ENCODE measurements around the gene COBLL1.

Gene COBLL1

DNA sequence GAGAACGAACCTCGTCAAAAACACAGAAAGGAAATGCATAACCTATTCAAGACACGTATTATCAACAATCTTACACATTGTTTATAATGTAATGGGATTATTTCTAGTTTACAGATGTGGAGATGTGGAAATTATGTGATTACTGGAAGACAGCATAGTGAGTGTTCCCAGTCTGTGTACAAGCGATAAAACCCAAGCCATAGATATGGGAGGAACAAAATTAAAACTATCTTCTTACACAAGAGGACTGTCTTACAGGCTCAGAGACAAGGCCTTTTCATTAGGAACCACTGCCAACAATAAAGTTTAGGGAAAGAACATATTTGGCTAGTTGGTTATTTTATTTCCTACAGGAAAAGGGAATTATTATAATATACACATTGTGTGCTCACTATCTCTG is 20.3 kb downstream of the COBLL1 start:
- no peak for DNase-seq (ENCODE audit: low read depth in 2 of 2)

DNA sequence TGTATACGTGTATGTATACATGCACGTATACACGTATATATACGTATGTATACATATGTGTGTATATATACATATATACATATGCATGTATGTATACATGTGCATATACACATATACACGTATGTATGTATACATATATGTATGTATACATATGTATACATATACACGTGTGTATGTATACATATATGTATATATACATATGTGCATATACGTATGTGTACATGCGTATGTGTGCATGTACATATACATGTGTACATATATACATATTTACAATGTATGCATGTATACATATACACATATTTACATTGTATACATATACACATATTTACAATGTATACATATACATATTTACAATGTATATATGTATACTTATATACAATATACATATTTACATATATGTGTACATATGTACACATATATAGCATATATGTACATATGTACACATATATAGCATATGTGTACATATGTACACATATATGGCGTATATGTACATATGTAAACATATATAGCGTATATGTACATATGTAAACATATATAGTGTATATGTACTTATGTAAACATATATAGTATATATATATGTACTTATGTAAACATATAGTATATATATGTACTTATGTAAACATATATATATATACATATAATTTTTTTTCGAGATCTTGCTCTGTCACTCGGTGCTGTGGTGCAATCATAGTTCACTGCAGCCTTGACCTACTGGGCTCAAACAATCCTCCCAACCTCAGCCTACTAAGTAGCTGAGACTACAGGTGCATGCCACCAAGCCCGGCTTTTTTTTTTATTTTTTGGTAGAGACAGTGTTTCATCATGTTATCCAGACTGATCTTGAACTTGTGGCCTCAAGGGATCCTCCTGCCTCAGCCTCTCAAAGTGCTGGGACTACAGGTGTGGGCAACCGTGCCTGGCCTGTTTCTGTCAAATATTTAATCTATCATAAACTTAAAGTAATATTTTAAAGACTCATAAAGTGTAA is 23.2 kb downstream of the COBLL1 start:
- no peak for DNase-seq (ENCODE audit: low read depth in 2 of 2)

DNA sequence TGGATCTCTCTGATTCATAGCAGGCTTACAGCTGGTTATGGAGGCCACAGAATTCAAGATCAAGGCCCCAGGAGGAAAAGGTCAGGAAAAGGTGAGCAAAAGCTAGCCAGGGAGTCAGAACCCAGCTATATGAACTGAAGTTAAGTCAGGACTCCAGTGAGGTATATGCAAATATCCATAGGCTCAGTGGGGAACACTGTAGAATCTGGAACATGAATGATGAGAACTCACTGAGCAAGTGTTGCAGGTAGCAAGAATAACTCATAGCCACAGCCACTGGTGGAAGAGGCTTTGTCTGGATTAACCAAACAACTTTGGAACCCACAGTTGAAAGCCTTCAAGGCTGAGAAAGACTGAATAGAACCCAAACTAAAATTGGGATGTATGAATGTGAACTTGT is 24.7 kb downstream of the COBLL1 start:
- DNase-seq (ENCODE audit: low read depth in 2 of 2) = no peak

DNA sequence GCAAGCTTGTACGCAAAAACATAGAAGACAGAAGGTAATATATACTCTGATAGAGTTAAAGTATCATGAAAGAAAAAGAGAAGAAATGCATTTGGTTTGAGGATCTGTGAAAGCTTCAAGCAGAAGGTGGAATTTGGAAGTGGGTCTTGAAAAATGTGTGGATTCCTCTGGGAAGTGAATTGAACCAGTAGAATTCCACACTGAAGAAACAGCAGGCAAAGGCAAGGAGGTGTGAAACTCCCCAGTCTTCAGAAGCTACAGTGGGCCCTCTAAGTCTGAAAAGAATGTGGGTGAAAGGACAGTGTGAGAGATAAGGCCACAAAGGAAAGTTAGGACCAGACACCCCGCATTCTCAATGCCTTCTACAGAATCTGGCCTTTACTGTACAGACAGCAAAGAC is 25.6 kb downstream of the COBLL1 start:
- no peak for DNase-seq (ENCODE audit: low read depth in 2 of 2)

DNA sequence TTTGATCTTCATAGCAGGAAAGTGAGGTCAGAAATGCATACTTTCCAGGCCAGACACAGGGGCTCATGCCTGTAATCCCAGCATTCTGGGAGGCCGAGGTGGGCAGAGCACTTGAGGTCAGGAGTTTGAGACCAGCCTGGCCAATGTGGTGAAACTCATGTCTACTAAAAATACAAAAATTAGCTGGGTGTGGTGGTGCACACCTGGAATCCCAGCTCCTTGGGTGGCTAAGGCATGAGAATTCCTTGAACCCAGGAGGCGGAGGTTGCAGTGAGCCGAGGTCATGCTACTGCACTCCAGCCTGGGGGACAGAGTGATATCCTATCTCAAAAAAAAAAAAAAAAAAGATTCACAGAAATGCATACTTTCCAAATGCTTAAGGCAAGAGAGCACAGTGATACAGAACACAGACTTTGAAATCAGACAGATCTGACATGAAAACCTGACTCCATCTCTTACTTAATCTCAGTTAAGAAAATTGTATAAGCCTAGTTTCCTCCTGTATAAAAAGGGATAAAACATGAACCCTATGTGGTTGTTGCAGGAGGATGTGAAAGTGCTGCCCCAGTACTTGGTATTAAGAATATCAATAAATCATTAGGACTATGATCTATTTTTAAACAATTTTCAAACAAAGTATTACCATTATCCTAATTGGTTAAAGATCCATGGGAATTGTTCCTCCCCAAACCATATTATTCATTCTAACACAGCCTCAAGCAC is 26.4 kb downstream of the COBLL1 start:
- no peak for DNase-seq (ENCODE audit: low read depth in 2 of 2)

DNA sequence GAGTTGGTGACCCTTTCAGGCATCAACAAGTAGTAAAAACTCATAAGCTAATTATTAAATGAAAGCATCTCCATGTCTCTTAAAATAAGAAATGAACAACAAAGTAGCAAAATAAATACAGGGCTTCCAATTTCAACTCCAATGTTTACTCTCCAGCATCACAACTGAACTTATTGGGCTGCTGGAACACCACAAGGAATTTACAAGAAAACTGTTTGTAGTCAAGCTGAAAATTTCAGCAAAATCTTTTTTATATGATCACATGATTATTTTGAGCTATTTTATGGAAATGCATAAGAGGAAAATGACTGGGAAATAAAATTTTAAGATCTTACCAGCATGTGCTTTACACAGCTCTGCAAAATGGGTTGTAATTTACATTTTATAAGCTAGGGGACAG is 28.1 kb downstream of the COBLL1 start:
- no peak for DNase-seq (ENCODE audit: low read depth in 2 of 2)

DNA sequence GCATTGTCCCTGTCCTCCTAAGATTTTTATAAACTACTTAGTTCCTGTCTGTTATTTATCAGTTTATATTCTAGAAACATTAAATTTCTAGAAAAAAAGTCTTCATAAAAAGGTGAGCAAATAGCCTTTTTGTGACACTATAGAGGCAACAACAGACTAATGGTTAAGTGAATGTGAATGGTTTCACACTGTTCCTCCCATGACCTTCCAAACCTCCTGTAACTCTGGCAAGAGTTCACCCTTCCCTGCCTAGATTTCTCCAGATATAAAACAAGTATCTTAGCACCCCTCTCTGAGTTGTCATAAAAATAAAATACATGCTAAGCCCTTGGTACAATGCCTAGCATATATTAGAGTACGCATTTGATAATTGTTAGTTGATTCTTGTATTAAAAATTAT is 29.2 kb downstream of the COBLL1 start:
- no peak for DNase-seq (ENCODE audit: low read depth in 2 of 2)

DNA sequence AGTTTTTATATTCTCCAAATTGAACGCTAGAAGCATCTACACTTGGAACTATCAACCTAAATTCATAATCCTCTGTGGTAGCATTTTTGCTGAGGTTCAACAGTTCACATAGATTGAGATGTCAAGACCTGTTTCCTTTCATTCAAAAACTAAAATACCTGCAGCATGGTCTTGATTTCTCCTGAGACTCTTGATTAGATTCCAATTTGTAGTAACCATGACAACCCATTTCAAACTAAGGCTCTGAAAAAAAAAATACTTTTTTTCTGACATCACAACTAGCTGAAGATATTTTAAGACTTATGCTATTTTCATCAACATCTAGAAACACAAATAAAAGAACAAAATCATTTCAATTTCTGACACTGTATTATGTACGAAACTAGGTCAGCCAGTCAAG is 29.8 kb downstream of the COBLL1 start:
- no peak for DNase-seq (ENCODE audit: low read depth in 2 of 2)

DNA sequence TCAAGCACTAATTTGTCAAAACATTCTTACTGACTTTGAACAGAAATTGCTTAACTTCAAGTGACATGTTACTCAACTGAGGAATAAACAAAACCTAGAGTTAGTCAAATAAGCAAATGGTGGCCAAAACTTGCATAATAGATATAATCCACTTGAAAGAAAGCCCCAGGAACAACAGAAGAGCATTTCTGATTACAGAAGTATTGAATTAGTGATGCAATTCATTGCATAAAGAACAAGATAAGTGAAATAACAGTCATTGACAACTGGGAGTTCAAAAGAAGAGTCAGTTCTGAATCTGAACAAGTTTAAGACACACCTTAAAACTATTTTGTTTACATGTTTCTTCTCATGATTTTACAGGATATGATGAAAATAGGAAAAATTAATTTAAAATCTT is 30.8 kb downstream of the COBLL1 start:
- DNase-seq (ENCODE audit: low read depth in 2 of 2) = no peak

DNA sequence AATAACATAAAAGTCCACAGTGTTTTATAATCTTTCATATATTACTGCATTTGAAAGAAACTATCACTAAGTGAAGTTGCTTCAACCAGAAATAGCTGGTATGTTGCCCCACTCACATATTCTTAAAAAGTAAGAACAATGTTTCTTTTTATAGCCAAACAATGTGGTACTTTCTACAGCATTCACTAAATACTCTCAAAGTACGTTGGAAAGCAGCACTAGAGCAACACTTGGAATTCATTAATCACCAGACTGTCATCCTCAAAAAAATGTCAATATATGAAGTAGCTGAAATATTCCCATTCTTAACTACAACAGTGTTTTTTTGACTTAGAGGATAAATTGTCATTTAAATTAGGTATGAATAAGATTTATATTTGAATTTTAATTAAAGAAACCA is 32.8 kb downstream of the COBLL1 start:
- no peak for DNase-seq (ENCODE audit: low read depth in 2 of 2)

DNA sequence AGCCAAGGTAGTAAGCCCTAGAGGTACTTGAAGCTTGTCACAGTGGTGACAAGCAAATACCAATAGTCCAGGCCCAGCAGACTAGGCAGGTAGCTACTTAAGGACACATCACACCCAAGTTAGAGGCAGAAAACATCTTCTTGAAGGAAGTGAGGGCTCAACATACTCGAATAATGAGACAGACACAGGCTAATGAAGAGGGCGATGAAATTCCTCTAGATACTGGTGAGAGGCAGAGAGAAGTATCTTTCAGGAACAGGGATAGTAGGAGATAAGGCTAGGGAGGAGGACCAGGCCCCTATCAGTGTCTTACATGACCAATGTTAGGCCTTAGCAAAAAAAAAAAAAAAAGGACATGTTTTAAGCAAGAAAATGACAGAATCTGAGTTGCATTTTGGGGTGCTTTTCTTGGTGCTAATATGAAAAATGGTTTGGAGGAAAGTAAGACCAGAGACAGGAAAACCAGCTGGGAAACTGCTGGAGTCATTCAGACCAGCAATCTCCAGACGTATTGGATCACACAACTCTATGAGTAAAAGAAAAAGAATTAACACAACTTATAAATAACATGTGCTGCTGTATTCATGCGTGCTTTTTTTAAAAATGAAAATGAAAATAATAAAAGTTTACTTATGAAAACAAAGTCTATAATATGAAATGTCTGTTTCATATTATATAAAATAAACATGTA is 37.7 kb downstream of the COBLL1 start:
- no peak for DNase-seq (ENCODE audit: low read depth in 2 of 2)

DNA sequence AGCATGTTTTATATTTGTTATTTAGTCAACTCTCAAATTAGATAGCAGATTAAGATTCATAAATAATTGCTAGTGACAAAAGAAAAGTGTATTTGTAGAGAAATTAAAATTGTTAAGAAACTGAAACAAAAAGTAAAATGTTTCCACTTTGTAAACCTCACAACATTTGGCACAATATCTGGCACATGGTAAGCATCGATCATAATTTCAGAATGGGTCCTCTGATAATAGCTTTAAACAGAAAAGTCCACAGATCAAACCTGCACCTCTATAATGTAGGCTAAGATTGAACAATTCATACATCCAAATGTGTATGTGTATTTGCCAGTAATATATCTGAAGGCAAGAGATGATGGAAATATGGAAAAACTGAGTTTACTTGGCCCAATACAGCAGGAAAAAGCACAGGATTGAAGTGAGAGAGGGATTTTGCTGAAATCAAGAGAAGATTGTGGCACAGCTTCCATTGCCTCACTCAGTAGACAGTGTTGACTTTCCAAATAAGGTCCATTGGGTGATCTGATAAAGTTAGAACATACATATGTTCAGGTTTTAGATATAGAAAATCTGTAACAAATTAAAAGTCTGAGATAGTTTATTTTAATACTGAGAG is 39.4 kb downstream of the COBLL1 start:
- no peak for DNase-seq (ENCODE audit: low read depth in 2 of 2)

DNA sequence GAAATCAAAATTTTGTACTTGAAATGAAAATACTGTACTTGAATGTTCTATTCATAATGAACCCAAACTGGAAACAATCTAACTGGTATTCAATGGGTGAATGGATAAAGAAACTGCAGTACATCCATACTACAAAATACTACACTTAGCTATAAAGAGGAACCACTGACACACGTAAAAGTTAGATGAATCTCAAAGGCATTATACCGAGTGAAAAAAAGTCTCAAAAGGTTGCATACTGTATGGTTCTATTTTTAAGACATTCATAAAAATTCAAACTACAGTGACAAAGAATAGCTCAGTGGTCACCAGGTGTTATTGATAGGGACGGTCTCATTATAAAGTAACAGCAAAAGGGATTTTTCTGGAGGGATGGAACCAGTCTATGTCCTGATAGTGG is 41.1 kb downstream of the COBLL1 start:
- DNase-seq (ENCODE audit: low read depth in 2 of 2) = no peak

DNA sequence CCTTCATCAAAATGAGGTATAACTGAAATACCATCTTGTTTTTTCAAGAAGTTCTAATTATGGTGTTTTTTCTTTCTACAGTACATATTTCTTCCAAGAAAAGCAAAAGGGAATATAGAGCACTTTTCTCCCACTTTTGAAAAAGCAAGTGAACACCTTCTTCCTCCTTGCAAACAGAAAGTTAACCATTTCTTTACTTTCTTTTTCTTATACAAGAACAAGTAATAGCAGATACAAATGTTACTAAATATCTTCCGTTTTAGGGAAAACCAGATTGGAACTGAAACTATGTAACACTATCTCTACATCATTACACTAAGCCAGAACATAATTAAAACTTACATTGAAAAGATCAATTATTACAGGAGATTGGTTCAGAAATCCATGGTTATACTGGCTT is 44.0 kb downstream of the COBLL1 start:
- DNase-seq (ENCODE audit: low read depth in 2 of 2) = no peak

DNA sequence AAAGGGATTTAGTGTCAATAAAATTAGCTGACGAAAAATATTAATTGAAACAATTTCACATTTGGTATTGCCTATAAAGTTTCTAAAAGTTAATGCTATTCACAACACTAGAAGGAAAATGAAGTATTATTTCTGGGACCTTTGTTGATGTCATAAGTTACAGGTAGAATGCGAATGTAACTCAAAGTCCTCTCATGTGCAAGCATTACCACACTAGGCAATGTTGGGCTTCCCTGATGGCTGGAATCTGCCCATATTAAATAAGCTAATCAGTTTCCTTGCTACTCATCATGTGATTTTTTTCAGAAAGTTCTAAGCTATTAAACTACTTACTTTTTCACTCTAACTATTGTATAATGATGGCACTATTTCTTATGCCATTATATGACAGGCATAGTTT is 44.6 kb downstream of the COBLL1 start:
- DNase-seq (ENCODE audit: low read depth in 2 of 2) = no peak

DNA sequence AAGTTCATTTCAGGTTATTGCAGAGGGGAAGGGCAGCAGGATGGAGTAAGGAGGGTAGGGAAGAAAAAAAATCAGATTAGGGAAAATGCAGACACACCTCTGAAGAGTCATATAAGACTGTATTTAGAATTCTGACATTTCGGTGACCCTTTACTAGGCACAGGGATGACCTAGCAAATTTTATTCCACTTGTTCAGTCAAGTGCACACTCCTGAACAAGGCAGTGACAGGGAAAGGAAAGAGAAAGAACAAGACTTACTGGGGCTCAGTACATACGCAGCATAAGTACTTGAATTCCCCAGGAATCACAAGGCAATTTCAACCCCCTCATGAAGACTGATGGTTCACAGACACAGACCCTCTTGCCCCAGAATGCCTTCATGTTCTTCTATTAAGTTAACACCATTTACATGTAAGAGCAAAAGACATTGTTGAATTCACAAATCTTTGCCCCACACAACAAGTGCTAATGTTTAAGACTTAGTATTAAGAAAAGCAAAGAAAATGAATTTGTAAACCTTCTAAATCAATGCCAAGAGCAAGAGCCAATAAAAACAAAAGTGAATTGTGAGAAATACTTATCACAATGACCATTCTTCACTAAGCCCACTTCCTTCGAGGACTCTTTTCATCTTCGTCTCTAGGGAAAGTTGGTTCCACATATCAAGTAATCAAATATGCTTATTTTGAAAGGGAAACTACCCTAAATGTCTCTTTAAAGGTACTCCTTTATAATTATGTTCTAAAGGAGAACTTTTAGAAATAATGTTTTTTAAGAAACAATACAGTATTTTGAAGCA is 47.0 kb downstream of the COBLL1 start:
- no peak for DNase-seq (ENCODE audit: low read depth in 2 of 2)

DNA sequence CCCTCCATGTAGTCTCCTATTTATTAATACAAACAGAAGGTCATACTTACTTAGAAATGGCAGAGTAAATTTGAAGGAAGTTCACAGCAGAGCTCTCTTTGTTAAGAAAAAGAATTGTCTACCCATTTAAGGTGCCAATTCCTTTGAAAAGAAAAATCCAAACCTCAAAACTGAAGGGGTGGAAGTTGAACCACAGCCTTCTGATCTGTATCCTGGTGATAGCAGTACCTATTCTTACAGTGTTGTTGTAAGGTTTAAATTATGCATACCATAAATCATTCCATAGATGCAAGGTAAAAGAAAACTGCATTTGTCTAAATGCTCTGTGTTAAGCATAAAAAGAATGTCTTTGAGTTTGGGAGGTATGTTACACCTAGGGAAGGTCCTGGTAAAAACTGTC is 47.6 kb downstream of the COBLL1 start:
- DNase-seq (ENCODE audit: low read depth in 2 of 2) = no peak

DNA sequence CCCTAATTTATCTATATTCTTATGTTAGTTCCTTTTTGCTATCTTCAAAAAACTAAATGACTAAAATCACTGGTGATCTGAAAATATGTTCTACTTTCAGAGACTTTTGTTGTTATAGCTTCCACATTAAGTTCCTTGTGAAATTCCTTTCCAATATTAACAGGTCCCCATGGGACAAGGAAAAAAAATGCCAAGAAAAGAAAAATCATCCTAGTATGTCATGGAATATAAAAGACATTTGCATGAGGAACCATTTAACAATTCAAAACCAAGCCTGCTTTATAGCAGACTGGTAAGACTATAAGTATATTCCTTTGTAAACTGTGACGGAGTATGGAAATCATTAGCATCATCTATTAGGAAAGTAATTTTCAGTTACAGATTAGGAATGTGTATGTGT is 48.1 kb downstream of the COBLL1 start:
- no peak for DNase-seq (ENCODE audit: low read depth in 2 of 2)

DNA sequence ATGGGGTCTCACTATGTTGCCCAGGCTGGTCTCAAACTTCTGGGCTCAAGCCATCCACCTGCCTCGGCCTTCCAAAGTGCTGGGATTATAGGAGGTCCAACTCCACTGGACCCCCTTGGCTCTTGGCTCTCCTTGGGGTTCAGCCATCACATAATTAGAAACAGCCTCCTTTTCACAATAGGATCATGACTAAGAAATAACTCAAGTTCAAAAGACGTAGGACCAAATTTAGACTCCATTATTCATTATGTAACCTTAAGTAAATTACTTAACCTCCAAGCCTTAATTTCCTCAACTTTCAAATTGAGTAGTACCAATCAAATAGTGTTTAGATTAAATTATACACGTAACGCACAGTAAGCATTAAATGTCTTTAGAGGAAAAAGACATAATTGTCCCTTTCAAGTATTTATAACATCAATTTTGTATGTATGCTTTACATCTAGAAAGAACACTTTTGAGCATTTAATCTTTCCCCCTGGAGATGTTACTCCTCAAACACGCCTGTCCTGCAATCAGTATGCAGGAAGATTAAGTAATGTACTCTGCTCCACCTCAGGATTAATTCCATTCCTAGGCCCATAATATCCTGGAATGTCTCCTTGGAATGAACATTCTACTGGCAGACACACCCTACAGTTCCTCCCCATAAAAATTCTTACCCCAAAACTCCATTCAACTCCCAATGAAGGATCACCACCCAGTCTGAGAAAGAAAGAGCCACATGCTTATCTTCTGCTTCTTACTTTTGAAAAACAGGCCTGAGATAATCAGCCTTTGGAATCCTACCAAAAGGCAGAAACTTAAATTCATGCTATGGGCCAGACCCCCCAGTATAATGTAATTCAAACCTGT is 49.1 kb downstream of the COBLL1 start:
- no peak for DNase-seq (ENCODE audit: low read depth in 2 of 2)

DNA sequence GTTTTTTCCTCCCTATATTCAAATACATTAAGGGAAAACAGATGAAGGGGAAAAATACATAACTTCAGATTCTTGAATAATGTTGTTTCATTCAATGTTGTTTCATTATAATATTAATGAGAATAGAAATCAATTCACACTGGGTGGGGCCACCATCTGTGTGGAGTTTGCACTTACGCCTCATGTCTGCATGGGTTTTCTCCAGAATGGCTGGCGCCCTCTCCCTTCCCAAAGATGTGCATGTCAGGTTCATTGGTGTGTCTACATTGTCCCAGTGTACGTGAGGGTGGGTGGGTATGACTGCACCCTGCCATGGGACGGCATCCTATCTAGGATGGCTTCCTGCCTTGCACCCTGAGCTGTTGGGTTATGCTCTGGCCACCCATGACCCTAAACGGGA is 51.7 kb downstream of the COBLL1 start:
- no peak for DNase-seq (ENCODE audit: low read depth in 2 of 2)
